ENCODE data around the gene SLC5A11. TPM values are rescaled to one million over a fixed set of nuclear protein-coding genes. Genes with fewer than 3 reads are reported as not detected.

SLC5A11 gene
- total RNA-seq, 2 donors from 2014 or later: not detected

DNA sequence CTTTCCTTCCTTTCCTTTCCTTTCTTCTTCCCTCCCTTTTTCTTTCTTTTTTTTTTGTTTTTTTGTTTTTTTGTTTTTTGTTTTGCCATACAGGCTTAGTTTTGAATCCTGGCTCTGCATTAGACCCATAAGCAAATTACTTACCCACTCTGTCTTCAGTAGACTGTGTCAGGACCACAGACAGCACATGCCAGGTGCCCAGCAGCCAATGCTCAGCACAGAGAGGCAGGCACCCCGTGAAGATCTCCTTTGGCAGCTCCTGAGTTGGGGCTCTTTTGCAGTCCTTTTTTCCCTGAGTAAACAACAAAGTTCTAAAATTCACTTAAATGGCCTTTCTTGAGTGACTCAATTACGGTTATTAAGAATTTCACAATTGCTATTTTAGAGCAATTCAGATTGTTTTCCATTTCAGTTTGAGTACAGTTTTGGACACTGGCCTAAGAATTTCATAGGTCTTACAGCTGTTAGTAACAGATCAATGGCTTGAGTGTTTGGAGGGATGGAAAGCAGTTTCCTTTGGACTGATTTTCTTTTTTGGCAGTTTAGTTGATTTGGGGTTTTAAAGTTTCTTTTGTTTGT is 26.2 kb upstream of the SLC5A11 start:
- intact Hi-C loops (cut with DNase I): no loop called here

DNA sequence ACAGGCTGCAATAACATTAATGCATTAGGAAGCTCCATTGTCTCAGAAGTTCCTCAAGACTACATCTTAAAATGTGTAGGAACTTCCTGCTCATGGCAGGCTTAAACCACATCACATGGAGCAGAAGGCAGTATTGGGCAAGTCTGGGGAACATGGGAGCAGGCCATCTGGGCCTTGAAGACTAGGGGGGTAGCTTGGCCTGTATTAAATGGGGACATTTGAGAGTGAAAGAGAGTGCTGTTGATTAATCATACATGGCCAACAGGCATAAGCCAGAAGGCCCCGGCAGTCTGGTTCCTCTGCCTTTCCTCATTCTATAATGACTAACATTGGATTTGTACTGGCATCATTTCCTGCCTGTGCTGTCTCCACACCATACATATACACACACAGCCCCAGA is 25.2 kb upstream of the SLC5A11 start:
- Histone ChIP-seq H3K27me3 (replicated peaks; ENCODE audit: insufficient read depth) (no peaks in the 10 kb centered on the region), H3K27ac (no peak overlapping the region), H3K4me1 (replicated peaks) (no peaks in the 10 kb centered on the region), H3K9me3 (no peaks in the 10 kb centered on the region), H3K4me3 (no peak overlapping the region), H3K36me3 (peaks cover 11 to 31% of the 10 kb centered on the region in 2 donors)
- intact Hi-C loops (cut with DNase I): no loop called here
- no peak for TF ChIP-seq POLR2A (IDR thresholded peaks at IDR 0.05)
- TF ChIP-seq, protein P1, sequence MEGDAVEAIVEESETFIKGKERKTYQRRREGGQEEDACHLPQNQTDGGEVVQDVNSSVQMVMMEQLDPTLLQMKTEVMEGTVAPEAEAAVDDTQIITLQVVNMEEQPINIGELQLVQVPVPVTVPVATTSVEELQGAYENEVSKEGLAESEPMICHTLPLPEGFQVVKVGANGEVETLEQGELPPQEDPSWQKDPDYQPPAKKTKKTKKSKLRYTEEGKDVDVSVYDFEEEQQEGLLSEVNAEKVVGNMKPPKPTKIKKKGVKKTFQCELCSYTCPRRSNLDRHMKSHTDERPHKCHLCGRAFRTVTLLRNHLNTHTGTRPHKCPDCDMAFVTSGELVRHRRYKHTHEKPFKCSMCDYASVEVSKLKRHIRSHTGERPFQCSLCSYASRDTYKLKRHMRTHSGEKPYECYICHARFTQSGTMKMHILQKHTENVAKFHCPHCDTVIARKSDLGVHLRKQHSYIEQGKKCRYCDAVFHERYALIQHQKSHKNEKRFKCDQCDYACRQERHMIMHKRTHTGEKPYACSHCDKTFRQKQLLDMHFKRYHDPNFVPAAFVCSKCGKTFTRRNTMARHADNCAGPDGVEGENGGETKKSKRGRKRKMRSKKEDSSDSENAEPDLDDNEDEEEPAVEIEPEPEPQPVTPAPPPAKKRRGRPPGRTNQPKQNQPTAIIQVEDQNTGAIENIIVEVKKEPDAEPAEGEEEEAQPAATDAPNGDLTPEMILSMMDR (IDR thresholded peaks at IDR 0.05): no peak
- no peak for TF ChIP-seq POLR2AphosphoS5 (IDR thresholded peaks at IDR 0.05)
- no peak for DNase-seq (ENCODE audit: low spot score)
- WGBS: 96% methylated on average over 1 of the region's 1 CpG

More for the DNA sequence above, 26.2 kb upstream of the SLC5A11 start:
- Histone ChIP-seq H3K4me1 (replicated peaks) (no peaks in the 10 kb centered on the region), H3K4me3 (no peak overlapping the region), H3K36me3 (peaks cover 16 to 31% of the 10 kb centered on the region in 2 donors), H3K27me3 (replicated peaks; ENCODE audit: insufficient read depth) (no peaks in the 10 kb centered on the region), H3K27ac (no peak overlapping the region), H3K9me3 (no peaks in the 10 kb centered on the region)
- 38% methylated on average over 2 of the region's 2 CpGs for WGBS
- TF ChIP-seq POLR2A (IDR thresholded peaks at IDR 0.05) (no peak), POLR2AphosphoS5 (IDR thresholded peaks at IDR 0.05) (no peak)
- TF ChIP-seq, protein P1 (IDR thresholded peaks at IDR 0.05): no peak
- no peak for DNase-seq (ENCODE audit: low spot score)

DNA sequence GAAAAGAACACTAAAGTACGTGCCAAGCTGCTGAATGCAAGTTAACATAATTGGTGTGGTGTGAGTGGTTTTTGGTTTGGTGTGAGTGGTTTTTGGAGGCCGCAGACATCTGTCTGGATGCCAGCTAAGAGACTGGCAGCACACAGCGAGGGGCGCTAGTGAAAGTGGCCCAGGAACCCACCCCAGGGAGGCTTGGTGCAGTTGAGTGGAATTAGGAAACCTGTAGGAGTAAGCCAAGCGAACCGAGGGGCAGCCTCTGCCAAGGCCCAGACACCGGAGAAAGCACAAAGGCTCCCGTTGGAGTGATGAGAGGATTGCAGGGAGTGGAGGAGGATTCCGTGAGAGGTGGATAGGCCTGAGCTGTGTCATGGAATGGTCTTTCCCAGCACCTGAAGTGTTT is 24.6 kb upstream of the SLC5A11 start:
- no peak for DNase-seq (ENCODE audit: low spot score)
- intact Hi-C loops (cut with DNase I): no loop called here
- WGBS: 89% methylated on average over 9 of the region's 9 CpGs
- H3K4me3 ChIP-seq: no peak overlapping the region
- peaks cover 11 to 31% of the 10 kb centered on the region in 2 donors for H3K36me3 ChIP-seq
- H3K27me3 ChIP-seq (replicated peaks; ENCODE audit: insufficient read depth): no peaks in the 10 kb centered on the region
- H3K27ac ChIP-seq: no peak overlapping the region
- H3K4me1 ChIP-seq (replicated peaks): no peaks in the 10 kb centered on the region
- H3K9me3 ChIP-seq: no peaks in the 10 kb centered on the region
- no peak for TF ChIP-seq POLR2A (IDR thresholded peaks at IDR 0.05)
- TF ChIP-seq, protein P1 (IDR thresholded peaks at IDR 0.05): no peak
- no peak for TF ChIP-seq POLR2AphosphoS5 (IDR thresholded peaks at IDR 0.05)

DNA sequence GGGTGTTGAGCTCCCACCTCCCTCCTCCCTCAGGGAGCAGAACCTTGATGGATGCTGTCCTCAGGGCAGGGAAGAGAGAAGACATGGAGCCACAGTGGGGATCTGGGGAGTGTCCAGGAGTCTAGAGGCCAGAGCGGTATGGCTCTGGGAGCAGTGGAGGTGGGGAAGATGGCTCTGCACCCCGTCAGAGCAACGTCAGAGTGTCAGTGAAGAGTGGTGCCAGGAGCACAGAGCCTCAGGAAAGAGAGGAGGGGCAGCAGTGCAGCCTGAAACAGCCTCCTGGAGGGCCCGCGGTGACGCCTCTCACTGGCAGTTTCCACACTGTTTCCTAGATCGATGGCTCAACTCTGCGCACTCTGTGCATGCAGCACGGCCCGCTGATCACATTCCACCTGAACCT is 23.2 kb upstream of the SLC5A11 start:
- no peak overlapping the region for H3K4me3 ChIP-seq
- TF ChIP-seq POLR2AphosphoS5 (IDR thresholded peaks at IDR 0.05) (no peak), POLR2A (IDR thresholded peaks at IDR 0.05) (no peak)
- TF ChIP-seq, protein P1 (IDR thresholded peaks at IDR 0.05): no peak
- H3K4me1 ChIP-seq (replicated peaks): no peaks in the 10 kb centered on the region
- H3K36me3 ChIP-seq: peaks cover 11 to 26% of the 10 kb centered on the region in 2 donors
- H3K27ac ChIP-seq: no peak overlapping the region
- intact Hi-C loops (cut with DNase I): no loop called here
- 84% methylated on average over 10 of the region's 10 CpGs for WGBS
- DNase-seq (ENCODE audit: low spot score): no peak
- no peaks in the 10 kb centered on the region for H3K27me3 ChIP-seq (replicated peaks; ENCODE audit: insufficient read depth)
- H3K9me3 ChIP-seq: no peaks in the 10 kb centered on the region

DNA sequence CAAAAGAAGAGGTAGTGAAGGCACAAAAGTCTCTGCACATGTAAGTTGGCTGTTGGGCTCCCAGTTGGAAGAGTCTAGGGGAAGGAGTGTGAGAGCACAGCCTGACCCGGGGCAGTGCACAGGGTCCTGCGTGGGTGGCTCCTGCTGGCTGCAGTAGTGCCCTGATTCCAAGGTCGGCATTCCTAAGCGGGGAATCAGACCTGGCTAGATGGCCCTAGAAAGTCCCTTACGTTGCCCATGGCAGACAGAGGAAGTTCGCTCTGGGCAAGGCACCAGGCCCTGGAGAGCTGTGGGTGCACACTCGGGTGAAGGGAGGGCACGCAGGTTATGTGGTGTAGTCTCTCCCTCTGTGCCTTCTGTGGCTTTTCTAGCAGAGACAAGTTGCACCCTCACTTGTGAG is 22.8 kb upstream of the SLC5A11 start:
- Histone ChIP-seq H3K27me3 (replicated peaks; ENCODE audit: insufficient read depth) (no peaks in the 10 kb centered on the region), H3K9me3 (no peaks in the 10 kb centered on the region), H3K27ac (no peak overlapping the region), H3K36me3 (peaks cover 11 to 24% of the 10 kb centered on the region in 2 donors), H3K4me1 (replicated peaks) (no peaks in the 10 kb centered on the region), H3K4me3 (no peak overlapping the region)
- intact Hi-C loops (cut with DNase I): no loop called here
- TF ChIP-seq POLR2A (IDR thresholded peaks at IDR 0.05): no peak
- TF ChIP-seq, protein P1 (IDR thresholded peaks at IDR 0.05): no peak
- no peak for TF ChIP-seq POLR2AphosphoS5 (IDR thresholded peaks at IDR 0.05)
- DNase-seq (ENCODE audit: low spot score): no peak
- 93% methylated on average over 7 of the region's 8 CpGs for WGBS

Measured in prostate gland (tissue), 2 donors.